SU-DHL-6 (cell line): ENCODE measurements around the gene CDC6.

Experiments
- H2AFZ ChIP-seq: fragments of 200-600 bp; sonication (generic); 2 replicates; pipeline ENCODE4 v1.6.1; 2014; ENCODE audit warnings: low read depth, mild to moderate bottlenecking, moderate library complexity, mixed read lengths, antibody characterized with exemption, low read length; ENCODE audit not compliant: severe bottlenecking
- H3F3A ChIP-seq: fragments of 200-600 bp; shearing (Covaris generic); 2 replicates; pipeline ENCODE4 v1.6.0; 2016; ENCODE audit warnings: antibody characterized with exemption, mild to moderate bottlenecking; ENCODE audit not compliant: insufficient read depth
- H3K27ac ChIP-seq: fragments of 200-600 bp; sonication (generic); 2 replicates; pipeline ENCODE4 v1.5.1; 2016; ENCODE audit warnings: low read depth, mild to moderate bottlenecking, low read length, moderate library complexity, mixed read lengths
- H3K27me3 ChIP-seq: fragments of 200-600 bp; sonication (generic), shearing (Covaris generic); 2 replicates; pipeline ENCODE4 v1.6.0; 2014; ENCODE audit warnings: mild to moderate bottlenecking, low read length
- H3K36me3 ChIP-seq: fragments of 200-600 bp; sonication (generic); 2 replicates; pipeline ENCODE4 v1.6.1; 2014; ENCODE audit warnings: mild to moderate bottlenecking, low read length, mixed read lengths
- H3K4me2 ChIP-seq: fragments of 300-600, 200-600 bp; shearing (Covaris generic), sonication (generic); 2 replicates; pipeline ENCODE4 v1.6.0; 2014; ENCODE audit warnings: low read length, low read depth, mild to moderate bottlenecking; ENCODE audit not compliant: poor library complexity, severe bottlenecking
- H3K4me3 ChIP-seq: fragments of 200-600 bp; sonication (generic); 2 replicates; pipeline ENCODE4 v1.5.1; 2014; ENCODE audit warnings: antibody characterized with exemption, low read length, mild to moderate bottlenecking, mixed read lengths; ENCODE audit not compliant: insufficient read depth, poor library complexity, severe bottlenecking
- H3K79me2 ChIP-seq: fragments of 200-600 bp; sonication (generic); 2 replicates; pipeline ENCODE4 v1.6.1; 2014; ENCODE audit warnings: mild to moderate bottlenecking, low read length, moderate library complexity; ENCODE audit not compliant: insufficient read depth
- H3K9ac ChIP-seq: fragments of 200-600 bp; sonication (generic); 2 replicates; pipeline ENCODE4 v1.7.0; 2014; ENCODE audit warnings: mild to moderate bottlenecking, low read length
- H3K9me2 ChIP-seq: fragments of 200-600 bp; sonication (generic); replicated peaks from 2 replicates; pipeline ENCODE4 v1.6.1; 2014; ENCODE audit warnings: low read length; ENCODE audit not compliant: insufficient read depth
- H3K9me3 ChIP-seq: fragments of 200-600 bp; sonication (generic); 2 replicates; pipeline ENCODE4 v1.6.1; 2014; ENCODE audit warnings: low read length, mixed read lengths; ENCODE audit not compliant: insufficient read depth
- H4K20me1 ChIP-seq: fragments of 200-600 bp; sonication (generic); 2 replicates; pipeline ENCODE4 v1.6.1; 2014; ENCODE audit warnings: low read depth, mild to moderate bottlenecking, antibody characterized with exemption, low read length, moderate library complexity, mixed read lengths
- CTCF ChIP-seq: fragments of 200-600 bp; sonication (generic); IDR thresholded peaks from one replicate; pipeline ENCODE4 v1.5.1; 2017; ENCODE audit warnings: antibody characterized with exemption, mild to moderate bottlenecking, low read length, moderate library complexity; ENCODE audit not compliant: insufficient read depth, poor library complexity, severe bottlenecking
- EZH2phosphoT487 ChIP-seq: fragments of 200-600 bp; sonication (generic), shearing (Covaris generic); conservative IDR thresholded peaks from 2 replicates; pipeline ENCODE4 v1.6.1; 2018; ENCODE audit warnings: mild to moderate bottlenecking, antibody characterized with exemption, low read length, moderate library complexity, mixed read lengths

The CDC6 gene

GRCh38 chr17:40347319-40348135, 59.8 kb downstream of the CDC6 start:
- no peaks in the 10 kb centered on the region for H3K79me2 ChIP-seq
- TF ChIP-seq CTCF, result no peak
- no peak for TF ChIP-seq EZH2phosphoT487
- no peaks in the 10 kb centered on the region for H3K36me3 ChIP-seq
- H3K4me3 ChIP-seq, result no peak overlapping the region
- H3K9me3 ChIP-seq, result no peaks in the 10 kb centered on the region
- no peaks in the 10 kb centered on the region for H3K9me2 ChIP-seq
- no peaks in the 10 kb centered on the region for H3F3A ChIP-seq
- H2AFZ ChIP-seq, result no peak overlapping the region
- no peaks in the 10 kb centered on the region; the same call in 1 of the 2 replicates for H4K20me1 ChIP-seq
- no peak overlapping the region for H3K27ac ChIP-seq
- no peaks in the 10 kb centered on the region for H3K27me3 ChIP-seq
- H3K4me2 ChIP-seq, result no peak overlapping the region
- H3K9ac ChIP-seq, result no peak overlapping the region

- no peaks in the 10 kb centered on the region for H3K79me2 ChIP-seq
- H3K9me2 ChIP-seq, result no peaks in the 10 kb centered on the region
- no peaks in the 10 kb centered on the region for H3K27me3 ChIP-seq
- H2AFZ ChIP-seq, result no peak overlapping the region
- no peak overlapping the region for H3K4me2 ChIP-seq
- no peak overlapping the region for H3K27ac ChIP-seq
- no peaks in the 10 kb centered on the region; the same call in 1 of the 2 replicates for H4K20me1 ChIP-seq
- H3K9me3 ChIP-seq, result no peaks in the 10 kb centered on the region
- H3F3A ChIP-seq, result no peaks in the 10 kb centered on the region
- H3K9ac ChIP-seq, result no peak overlapping the region
- H3K36me3 ChIP-seq, result no peaks in the 10 kb centered on the region
- no peak for TF ChIP-seq CTCF
- no peak for TF ChIP-seq EZH2phosphoT487
- no peak overlapping the region for H3K4me3 ChIP-seq
These were observed 60.4 kb downstream of the CDC6 start for GRCh38 chr17:40348136-40348504.

DNA sequence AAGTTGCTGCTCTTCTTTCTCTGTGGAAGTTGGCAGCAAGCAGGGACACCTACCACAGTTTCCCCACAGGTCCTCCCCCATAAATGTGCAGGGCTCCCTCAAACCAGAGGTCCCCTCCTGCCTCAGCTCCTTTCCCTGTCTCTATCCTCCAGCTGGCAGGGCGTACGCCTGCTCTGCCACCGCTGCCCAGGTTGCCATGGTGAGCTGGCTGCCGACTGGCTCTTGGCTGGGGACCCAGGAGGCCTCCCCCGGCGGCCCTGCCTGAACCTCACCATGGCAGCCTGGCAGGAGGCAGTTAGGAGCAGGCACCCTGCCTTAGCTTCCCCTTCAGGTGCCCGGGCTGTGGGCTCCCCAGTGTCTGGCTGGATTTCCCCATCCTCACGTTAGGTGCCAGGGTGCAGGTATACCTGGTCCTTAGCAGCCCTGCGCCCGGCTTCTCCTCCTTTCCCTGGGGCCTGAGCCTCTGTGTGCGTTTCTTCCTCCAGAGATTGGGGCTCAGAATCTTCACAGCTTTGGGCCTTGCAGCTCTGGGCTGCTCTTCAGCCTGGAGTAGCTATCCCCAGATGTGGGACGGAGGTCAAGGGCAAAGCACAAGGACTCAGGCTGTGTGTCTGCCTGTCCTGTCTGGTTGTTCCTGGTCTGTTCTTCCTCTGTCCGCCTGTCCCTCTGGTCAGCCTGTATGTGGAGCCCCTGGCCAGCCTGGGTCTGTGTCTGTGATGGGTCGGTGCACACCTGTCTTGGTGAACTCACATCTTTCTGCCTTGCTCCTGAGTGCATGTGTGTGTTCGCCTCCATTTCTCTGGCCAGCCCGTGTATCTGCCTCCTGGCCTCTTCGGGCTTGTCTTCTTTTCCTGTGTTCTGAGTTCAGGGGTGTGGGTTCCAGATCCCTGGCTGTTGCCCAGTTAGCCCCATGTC, 61.1 kb downstream of the CDC6 start:
- H3K9me2 ChIP-seq, result no peaks in the 10 kb centered on the region
- H2AFZ ChIP-seq, result no peak overlapping the region
- H3K36me3 ChIP-seq, result no peaks in the 10 kb centered on the region
- H3K9ac ChIP-seq, result no peak overlapping the region
- no peak overlapping the region for H3K27ac ChIP-seq
- TF ChIP-seq CTCF (no peak), EZH2phosphoT487 (no peak)
- no peaks in the 10 kb centered on the region for H3F3A ChIP-seq
- H3K79me2 ChIP-seq, result no peaks in the 10 kb centered on the region
- no peaks in the 10 kb centered on the region; the same call in 1 of the 2 replicates for H4K20me1 ChIP-seq
- no peaks in the 10 kb centered on the region for H3K9me3 ChIP-seq
- no peak overlapping the region for H3K4me3 ChIP-seq
- H3K27me3 ChIP-seq, result no peaks in the 10 kb centered on the region
- no peak overlapping the region for H3K4me2 ChIP-seq
